Panc1 (cell line): ENCODE results near the gene VWF. TPM values are rescaled to one million over a fixed set of nuclear protein-coding genes. Genes with fewer than 3 reads are reported as not detected.

Experiments used
- ATAC-seq: fragments of 200-7000 bp; cut with Tn5 transposase; 2 replicates; pipeline ENCODE4 v1.9.1; 2020; ENCODE audit warnings: mild to moderate bottlenecking, moderate library complexity
- BruUV-seq: library from RNA; stranded (reverse); fragments of 400-500 nt; replicated peaks from 2 replicates; lab custom pipeline; 2021; lab: Mats Ljungman, UMichigan
- CTCF ChIA-PET: fragments of 300-600 bp; sonication (Branson Sonifier 250); formaldehyde crosslinking; loops from one replicate; lab custom pipeline; 2022; ENCODE audit warnings: antibody characterized with exemption; lab: Charles Lee
- POLR2A ChIA-PET: fragments of 300-600 bp; sonication (Branson Sonifier 250); formaldehyde crosslinking; loops from one replicate; lab custom pipeline; 2022; ENCODE audit warnings: antibody characterized with exemption; lab: Charles Lee
- DNase-seq: peaks from one replicate; pipeline ENCODE4 v3.0.0-alpha.2; 2010; ENCODE audit warnings: low read depth, low spot score
- H3K27ac ChIP-seq: 2 replicates; pipeline ENCODE4 v1.5.1; 2011; ENCODE audit warnings: mild to moderate bottlenecking, low read length, inconsistent platforms
- H3K27me3 ChIP-seq: fragments of 200-500 bp; sonication (Bioruptor generic); 2 replicates; pipeline ENCODE4 v1.6.0; 2014; ENCODE audit warnings: low read length, inconsistent platforms; ENCODE audit not compliant: control insufficient read depth, insufficient read depth
- H3K36me3 ChIP-seq: fragments of 200-500 bp; sonication (Bioruptor generic); 2 replicates; pipeline ENCODE4 v1.5.1; 2014; ENCODE audit warnings: inconsistent platforms, mild to moderate bottlenecking, low read length, moderate library complexity; ENCODE audit not compliant: control insufficient read depth, insufficient read depth
- H3K4me1 ChIP-seq: 2 replicates; pipeline ENCODE4 v1.5.1; 2011; ENCODE audit warnings: inconsistent platforms, mild to moderate bottlenecking, low read length, moderate library complexity; ENCODE audit not compliant: control insufficient read depth, insufficient read depth
- H3K4me3 ChIP-seq, 2 experiments: 2 replicates each; pipeline ENCODE4 v1.5.1; 2011 to 2012; ENCODE audit warnings: low read depth in 2 of 2, low read length in 2 of 2, mild to moderate bottlenecking in 2 of 2, inconsistent platforms in 1 of 2, moderate library complexity in 1 of 2
- H3K9me3 ChIP-seq: fragments of 200-500 bp; sonication (Bioruptor generic); 2 replicates; pipeline ENCODE4 v1.5.1; 2014; ENCODE audit warnings: low read depth, mild to moderate bottlenecking, inconsistent platforms, low read length, moderate library complexity; ENCODE audit not compliant: control insufficient read depth, insufficient read depth
- POLR2AphosphoS5 ChIP-seq: IDR thresholded peaks from 2 replicates; pipeline ENCODE4 v1.6.1; 2012; ENCODE audit warnings: mild to moderate bottlenecking, low read depth, low read length, moderate library complexity
- REST ChIP-seq, 2 experiments: IDR thresholded peaks; 2 replicates each; pipeline ENCODE4 v1.6.1; 2011 to 2012; ENCODE audit warnings: low read depth in 2 of 2, control low read depth in 1 of 2, low read length in 1 of 2, mild to moderate bottlenecking in 1 of 2, moderate library complexity in 1 of 2; ENCODE audit not compliant: insufficient read depth in 1 of 2
- SIN3A ChIP-seq: IDR thresholded peaks from 2 replicates; pipeline ENCODE4 v1.6.1; 2012; ENCODE audit warnings: low read depth, mild to moderate bottlenecking, low read length, moderate library complexity, borderline replicate concordance; ENCODE audit not compliant: insufficient read depth
- TCF7L2 ChIP-seq: IDR thresholded peaks from 2 replicates; pipeline ENCODE4 v1.6.1; 2011; ENCODE audit warnings: mild to moderate bottlenecking, low read depth, low read length, inconsistent platforms
- in situ Hi-C: cut with HindIII; loops from 2 replicates; pipeline ENCODE4 v1.10.0; 2016; ENCODE audit warnings: low sequenced_read_pairs, low pct_unique_long_range_greater_than_20kb
- intact Hi-C: fragments of 100-400 bp; cut with micrococcal nuclease; formaldehyde crosslinking; loops from one replicate; pipeline ENCODE4 v1.10.0; 2022; ENCODE audit not compliant: unreplicated experiment
- total RNA-seq: library from RNA; stranded (reverse); gene quantifications from one replicate; pipeline ENCODE4 v1.2.1, GENCODE V29; 2021; ENCODE audit not compliant: unreplicated experiment
- TF ChIP-seq, protein P1 (sequence below): fragments of 450-650 bp; IDR thresholded peaks from 2 replicates; pipeline ENCODE4 v1.5.1; 2017; ENCODE audit warnings: mild to moderate bottlenecking

The VWF gene
- total RNA-seq, 1 experiment from 2014 or later: 0.31 TPM

DNA sequence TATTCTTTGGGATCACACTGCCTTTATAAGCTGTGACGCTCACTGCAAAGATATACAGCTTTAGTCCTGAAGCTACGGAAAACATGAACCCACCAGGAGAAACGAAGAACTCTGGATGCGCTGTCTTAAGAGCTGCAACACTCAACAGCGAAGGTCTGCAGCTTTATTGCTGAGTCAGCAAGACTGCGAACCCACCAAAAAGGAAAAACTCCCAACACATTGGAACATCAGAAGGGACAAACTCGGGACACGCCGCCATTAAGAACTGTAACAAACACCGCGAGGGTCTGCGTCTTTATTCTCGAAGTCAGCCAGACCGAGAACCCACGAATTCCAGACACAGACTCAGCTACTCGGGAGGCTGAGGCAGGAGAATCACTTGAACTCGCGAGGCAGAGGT lies 9.2 kb upstream of the VWF start:
- no peak for ATAC-seq
- no TSS peak for BruUV-seq
- CTCF ChIA-PET: no interaction called here

GRCh38 chr12:6132496-6132895 lies 8.0 kb upstream of the VWF start:
- ATAC-seq (no peak), DNase-seq (no peak)
- TF ChIP-seq POLR2AphosphoS5 (no peak), REST (IDR thresholded peaks at IDR 0.05; ENCODE audit: insufficient read depth in 1 of 2, low read depth in 2 of 2, low read length in 1 of 2) (no peak)
- POLR2A ChIA-PET: no interaction called here
- Histone ChIP-seq H3K36me3 (no peaks in the 10 kb centered on the region), H3K4me1 (no peaks in the 10 kb centered on the region), H3K27me3 (no peaks in the 10 kb centered on the region), H3K9me3 (no peaks in the 10 kb centered on the region), H3K27ac (no peak overlapping the region), H3K4me3 (no peak overlapping the region)
- CTCF ChIA-PET: no interaction called here
- in situ Hi-C loops (no loop called here), intact Hi-C loops (no loop called here)
- BruUV-seq: no TSS peak

More for the DNA sequence above, 9.2 kb upstream of the VWF start:
- DNase-seq: no peak
- TF ChIP-seq, protein P1, sequence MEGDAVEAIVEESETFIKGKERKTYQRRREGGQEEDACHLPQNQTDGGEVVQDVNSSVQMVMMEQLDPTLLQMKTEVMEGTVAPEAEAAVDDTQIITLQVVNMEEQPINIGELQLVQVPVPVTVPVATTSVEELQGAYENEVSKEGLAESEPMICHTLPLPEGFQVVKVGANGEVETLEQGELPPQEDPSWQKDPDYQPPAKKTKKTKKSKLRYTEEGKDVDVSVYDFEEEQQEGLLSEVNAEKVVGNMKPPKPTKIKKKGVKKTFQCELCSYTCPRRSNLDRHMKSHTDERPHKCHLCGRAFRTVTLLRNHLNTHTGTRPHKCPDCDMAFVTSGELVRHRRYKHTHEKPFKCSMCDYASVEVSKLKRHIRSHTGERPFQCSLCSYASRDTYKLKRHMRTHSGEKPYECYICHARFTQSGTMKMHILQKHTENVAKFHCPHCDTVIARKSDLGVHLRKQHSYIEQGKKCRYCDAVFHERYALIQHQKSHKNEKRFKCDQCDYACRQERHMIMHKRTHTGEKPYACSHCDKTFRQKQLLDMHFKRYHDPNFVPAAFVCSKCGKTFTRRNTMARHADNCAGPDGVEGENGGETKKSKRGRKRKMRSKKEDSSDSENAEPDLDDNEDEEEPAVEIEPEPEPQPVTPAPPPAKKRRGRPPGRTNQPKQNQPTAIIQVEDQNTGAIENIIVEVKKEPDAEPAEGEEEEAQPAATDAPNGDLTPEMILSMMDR: no peak
- TF ChIP-seq REST (IDR thresholded peaks at IDR 0.05; ENCODE audit: insufficient read depth in 1 of 2, low read depth in 2 of 2, low read length in 1 of 2) (no peak), POLR2AphosphoS5 (no peak), SIN3A (no peak), TCF7L2 (no peak)
- no peaks in the 10 kb centered on the region for H3K27me3 ChIP-seq
- no peaks in the 10 kb centered on the region for H3K36me3 ChIP-seq
- POLR2A ChIA-PET: no interaction called here
- H3K27ac ChIP-seq: no peak overlapping the region
- in situ Hi-C loops (no loop called here), intact Hi-C loops (no loop called here)
- H3K9me3 ChIP-seq: no peaks in the 10 kb centered on the region
- no peak overlapping the region for H3K4me3 ChIP-seq
- no peaks in the 10 kb centered on the region for H3K4me1 ChIP-seq
